HT-29 (cell line): ENCODE results near the gene IL21R. TPM values are rescaled to one million over a fixed set of nuclear protein-coding genes. Genes with fewer than 3 reads are reported as not detected.
A peak's percentile ranks its signal among the peaks of the same experiment; 100 is the strongest.
"Not testable (repeated sequence)": the region's sequence is repeated elsewhere in the genome, so short reads cannot be mapped to it uniquely, and the experiment has no call there.

Source experiments
- DNase-seq: peaks from one replicate; pipeline ENCODE4 v3.0.0-alpha.2; 2015; ENCODE audit warnings: low spot score
- total RNA-seq: library from RNA; depleted of rRNA; stranded (reverse); fragments of >200 nt; shearing (Covaris generic); gene quantifications from 2 replicates; pipeline ENCODE4 v1.2.3, GENCODE V29; 2014

The IL21R gene
- total RNA-seq, 1 experiment from 2014 or later, result not detected

DNA sequence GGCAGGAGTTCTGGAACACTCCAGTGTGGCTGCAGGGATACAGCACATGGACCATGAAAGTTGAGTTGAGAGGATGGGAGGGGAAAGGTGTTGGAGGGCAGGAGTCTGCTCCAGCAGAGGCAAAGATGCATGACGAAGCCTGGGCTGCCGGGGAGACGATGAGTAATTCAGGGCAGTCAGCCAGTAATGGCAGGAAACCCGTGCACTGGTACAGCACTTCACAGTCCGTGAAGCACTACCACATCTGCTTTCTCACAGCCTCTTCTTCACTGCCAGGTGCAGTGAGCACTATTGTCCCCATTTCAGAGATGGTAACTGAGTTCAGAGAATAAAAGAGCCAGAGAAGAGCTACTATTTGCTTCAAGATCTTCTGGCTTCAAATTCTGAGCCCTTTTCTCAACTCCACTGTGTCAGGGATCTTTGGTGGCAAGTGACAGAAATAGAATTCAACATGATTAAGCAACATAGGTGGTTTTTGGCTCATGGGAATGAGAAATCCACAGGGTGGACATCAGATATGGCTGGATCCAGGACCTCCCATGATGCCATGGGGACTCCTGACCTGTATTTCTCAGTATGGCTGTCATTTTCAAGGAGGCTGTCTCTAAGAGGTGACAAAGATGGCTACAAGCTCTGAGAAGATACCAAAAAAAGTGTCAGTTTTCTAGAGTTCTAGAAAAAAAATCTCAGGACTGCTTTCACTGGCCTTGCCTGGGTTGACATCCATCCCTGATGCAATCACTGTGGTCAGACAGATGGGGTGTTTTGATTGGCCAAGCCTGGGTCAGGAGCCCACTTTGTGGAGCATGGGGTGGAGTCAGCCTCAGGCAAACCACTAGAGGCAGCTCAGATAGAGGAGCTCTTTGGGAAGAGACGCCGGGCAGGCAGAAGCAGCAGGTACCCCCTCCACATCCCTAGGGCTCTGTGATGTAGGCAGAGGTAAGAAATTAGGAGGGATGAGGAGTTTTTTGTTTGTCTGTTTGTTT is 24.7 kb downstream of the IL21R start:
- DNase-seq, result peak; percentile 4

DNA sequence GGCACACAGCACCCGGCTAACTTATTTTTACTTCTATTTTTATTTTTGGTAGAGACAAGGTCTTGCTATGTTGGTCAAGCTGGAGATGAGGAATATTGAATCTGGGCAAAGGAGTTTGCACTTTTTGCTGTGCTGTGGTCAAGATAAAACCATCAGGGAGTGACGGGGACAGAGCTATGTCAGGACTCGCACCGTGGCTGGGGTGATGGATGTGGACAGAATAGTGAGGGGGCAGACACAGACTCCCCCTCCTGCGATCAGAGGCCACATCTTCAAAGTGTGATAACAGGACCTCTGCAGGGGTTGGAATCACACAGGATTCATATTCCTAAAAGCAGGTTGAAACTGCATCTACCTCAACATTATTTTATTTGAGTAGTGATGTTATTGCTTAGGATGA is 25.6 kb downstream of the IL21R start:
- DNase-seq, result no peak

DNA sequence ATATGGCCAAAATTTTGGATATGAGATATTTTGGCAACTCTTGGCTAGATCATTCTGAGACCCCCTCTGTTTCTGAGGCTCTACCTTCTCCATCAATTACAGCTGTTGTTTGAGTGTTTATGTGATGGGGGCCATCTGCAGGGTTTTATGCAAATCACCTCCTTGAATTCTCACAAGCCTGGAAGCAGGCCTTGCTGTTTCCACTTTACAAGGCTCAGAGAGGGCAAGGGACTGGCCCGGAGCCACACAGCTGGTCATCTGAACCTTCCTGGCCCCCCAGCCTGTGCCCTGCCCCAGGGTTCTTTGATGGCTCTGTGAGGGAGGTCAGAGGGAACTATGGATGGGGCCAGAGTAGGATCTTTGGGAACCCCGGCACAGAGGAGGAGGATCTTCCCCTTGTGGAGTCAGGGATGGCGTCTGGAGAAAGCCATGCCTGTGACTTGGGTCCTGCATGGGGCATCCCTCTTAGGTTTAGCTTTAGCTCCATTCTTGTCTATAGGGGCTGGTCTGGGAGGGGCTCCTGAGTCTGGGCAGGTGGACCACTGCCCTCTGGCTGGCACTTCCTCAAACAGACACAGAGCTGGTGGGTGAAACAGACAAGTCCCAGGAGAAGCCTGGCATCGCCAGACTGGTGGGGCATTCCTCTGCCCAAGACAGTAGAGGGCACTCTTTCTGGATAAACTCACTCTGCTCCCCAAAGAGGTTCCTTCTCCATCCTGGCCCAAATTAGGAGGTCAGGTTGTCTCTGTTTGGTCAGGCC is 26.2 kb downstream of the IL21R start:
- peak; percentile 2 for DNase-seq

DNA sequence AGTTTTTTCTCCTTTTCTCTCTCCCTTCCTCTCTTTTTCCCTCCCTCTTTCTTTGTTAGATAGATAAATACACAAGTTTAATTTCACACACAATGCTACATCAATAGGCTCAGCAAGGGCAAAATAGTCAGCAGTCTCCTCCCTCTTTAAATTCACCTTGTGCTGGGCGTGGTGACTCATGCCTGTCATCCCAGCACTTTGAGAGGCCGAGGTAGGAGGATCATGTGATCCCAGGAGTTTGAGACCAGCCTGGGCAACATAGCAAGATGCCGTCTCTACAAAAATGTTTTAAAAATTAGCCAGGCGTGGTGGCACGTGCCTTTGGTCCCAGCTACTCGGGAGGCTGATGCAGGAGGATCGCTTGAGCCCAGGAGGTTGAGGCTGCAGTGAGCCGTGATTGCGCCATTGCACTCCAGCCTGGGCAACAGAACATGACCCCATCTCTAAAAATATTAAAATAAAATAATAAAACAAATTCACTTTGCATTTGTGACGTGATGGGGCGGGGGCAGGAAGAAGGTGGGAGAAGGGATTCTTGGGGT is 27.4 kb downstream of the IL21R start:
- no peak for DNase-seq

DNA sequence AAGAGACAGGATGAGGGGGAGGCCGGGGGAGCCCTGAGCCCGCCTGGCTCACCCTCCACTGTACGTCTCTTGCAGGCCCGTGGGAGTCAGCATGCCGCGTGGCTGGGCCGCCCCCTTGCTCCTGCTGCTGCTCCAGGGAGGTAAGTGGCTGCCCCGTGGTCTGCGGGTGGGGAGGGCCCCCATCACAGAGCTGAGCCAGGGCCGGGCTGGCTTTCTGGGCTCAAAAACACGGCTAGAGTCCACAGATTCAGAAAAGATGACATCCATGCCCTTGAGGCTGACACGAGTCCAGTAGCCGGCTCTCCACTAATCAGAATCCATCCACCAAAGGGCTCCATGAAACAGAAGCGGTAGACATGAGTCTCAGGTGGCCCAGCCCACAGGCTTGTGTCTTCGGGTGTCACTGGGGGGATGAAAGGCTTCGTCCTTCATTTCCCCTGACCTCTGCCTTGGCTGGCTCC is 28.0 kb downstream of the IL21R start:
- no peak for DNase-seq

DNA sequence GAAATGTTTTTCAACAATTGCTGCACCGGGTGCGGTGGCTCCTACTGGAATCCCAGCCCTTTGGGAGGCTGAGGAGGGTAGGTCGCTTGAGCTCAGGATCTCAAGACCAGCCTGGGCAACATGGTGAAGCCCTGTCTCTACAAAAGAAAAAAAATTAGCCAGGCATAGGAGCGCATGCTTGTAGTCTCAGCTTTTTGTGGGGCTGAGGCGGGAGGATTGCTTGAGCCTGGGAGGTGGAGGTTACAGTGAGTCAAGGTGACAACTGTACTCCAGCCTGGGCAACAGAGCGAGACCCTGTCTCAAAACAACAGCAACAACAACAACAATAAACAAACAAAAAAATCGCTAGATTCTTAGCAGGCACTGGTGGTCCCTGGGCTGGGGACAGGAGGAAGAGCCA is 28.5 kb downstream of the IL21R start:
- no peak for DNase-seq

DNA sequence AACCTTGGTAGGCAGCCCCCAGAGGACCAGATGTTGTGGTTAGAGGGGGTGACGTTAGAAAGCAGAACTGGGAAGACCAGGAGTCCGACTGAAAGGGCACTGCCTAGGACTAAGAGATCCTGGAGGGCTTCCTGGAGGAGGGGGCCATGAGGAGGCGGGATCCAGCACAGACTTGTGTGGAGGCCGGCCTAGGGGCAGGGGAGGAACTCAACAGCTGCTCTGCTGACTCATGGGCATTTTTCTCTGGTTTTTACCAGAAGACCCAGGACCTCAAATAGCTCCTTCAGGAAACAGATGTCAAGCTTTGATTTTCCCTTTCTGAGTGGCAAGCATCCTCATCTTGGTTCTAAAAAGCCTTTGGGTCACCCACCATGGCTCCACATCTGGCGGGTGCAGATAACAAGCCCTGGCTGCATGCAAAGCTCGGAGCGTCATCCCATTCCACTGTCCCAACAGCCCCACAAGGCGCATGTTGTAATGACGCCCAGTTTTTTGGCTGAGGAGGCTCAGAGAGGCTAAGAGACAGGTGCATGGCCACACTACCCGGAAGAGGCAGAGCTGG is 29.0 kb downstream of the IL21R start:
- DNase-seq, result no peak

DNA sequence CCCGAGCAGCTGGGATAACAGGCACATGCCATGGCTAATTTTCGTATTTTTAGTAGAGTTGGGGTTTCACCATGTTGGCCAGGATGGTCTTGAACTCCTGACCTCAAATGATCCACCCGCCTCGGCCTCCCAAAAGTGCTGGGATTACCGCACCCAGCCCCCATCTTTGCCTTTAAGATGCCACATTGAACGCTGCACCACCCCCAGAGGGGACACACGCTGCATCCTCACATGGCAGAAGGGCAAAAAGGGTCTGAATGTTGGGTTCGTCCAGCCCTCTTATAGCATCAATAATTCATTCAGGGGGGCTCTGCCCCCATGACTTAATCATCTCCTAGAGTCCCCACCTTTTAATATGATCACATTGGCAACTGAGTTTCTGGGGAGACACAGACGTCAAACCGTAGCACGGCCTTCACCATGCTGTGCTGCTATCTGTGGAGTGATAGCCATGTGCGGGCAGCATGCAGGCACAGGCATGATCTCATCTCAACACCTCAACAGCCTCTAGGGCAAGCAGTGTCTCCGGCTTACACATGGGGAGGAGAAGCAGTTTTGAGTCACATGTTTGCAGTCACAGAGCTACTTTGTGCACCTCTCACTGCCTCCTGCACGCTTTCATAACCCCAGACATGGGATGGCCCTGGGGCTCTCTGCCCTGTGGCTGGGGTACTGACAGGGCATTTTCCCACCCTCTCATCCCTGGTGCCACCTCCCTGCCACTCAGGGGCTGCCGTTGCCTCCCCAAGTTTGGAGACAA is 30.0 kb downstream of the IL21R start:
- DNase-seq, result no peak

DNA sequence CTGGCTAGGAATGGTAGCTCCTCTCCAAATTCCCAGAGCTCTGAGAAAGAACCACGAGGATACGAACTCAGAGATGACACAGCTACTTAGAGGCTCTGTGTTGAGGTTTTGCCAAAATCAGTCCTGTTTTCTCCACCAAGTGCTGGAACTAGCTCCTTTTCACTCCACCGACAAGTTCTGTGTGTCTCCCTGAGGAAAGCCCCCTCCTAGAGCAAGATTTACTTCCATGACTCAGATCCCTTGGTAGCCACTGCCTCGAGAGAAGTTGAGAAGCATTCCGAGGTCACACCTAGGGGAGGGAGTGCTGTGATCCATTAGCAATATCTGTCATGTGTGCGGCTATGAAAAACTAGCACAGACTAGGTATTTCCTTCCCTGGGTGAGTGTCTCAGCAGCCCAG is 30.6 kb downstream of the IL21R start:
- DNase-seq, result no peak

DNA sequence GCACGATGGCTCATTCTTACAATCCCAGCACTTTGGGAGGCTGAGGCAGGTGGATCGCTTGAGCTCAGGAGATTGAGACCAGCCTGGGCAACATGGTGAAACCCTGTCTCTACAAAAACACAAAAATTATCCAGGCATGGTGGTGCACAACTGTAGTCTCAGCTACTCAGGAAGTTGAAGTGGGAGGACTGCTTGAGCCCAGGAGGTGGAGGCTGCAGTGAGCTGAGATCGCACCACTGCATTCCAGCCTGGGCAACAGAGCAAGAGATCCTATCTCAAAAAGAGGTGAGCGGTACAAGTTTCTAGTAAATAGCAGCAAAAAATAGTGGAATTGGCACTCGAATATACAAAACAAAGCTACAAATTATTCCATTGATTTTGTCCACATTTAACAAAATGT is 31.2 kb downstream of the IL21R start:
- DNase-seq, result not testable (repeated sequence)

DNA sequence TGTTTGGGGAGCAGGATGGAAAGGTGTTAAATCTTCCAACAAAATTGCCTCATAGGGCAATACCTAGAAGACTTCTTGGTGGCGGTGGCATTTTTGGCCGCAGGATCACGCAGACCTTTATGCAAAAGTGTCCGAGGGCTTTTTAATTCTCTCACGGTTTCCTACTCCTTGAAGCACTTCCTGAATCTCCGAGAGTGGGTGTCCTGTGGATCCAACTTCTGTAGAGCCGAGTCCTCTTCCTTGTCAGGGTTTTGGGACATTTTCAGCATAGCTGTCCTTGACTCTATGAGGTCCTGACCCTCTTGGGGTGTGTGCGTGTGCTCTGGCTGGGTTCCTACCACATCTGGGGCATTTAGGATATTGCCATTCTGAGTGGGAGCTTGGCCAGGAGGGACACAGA is 31.7 kb downstream of the IL21R start:
- DNase-seq, result no peak

DNA sequence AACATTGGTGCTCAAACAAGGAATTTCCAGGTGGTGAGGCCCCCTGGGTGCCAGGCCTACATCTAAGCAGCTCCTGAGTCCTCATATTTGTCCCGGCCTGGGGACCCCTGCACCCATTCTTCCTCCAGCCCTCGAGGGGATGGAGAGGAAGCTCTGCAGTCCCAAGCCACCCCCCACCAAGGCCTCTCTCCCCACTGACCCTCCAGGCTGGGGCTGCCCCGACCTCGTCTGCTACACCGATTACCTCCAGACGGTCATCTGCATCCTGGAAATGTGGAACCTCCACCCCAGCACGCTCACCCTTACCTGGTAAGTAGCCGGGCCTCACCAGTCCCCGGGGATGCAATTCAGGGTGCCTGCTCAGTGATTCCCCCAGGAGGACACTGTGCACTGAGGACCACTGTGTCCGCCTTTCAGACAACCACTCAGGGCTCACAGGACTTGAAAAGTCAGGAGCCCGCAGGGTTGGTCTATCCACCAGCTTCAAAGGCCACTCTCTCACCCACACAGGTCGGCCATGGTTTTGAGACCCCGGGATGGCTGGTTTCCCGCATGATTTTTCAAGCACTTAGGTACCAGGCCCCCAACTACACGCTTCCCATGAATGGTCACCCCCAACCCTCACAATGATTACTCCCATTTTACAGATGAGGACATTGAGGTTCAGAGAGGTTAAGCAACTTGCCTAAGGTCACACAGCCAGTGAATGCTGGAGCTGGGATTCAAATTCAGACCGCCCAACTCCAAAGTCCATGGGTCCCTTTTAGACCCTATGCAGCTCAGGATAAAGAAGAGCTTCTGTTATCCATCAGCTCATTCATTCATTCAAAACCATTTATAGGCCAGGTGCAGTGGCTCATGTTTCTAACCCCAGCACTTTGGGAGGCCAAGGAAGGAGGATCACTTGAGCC is 32.4 kb downstream of the IL21R start:
- no peak for DNase-seq

DNA sequence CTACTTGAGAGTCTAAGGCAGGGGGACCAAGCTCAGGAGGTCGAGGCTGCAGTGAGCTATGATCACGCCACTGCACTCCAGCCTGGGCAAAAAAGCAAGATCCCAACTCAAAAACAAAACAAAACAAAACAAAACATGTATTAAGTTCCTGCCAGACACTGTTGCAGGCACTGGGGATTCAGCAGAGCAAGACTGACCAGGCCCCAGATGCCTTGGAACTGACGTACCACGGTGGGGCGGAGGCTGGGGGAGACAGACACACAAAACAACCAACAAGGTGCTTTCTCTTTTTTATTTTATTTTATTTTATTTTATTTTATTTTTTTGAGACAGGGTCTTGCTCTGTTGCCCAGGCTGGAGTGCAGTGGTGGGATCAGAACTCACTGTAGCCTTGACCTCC is 33.2 kb downstream of the IL21R start:
- not testable (repeated sequence) for DNase-seq

DNA sequence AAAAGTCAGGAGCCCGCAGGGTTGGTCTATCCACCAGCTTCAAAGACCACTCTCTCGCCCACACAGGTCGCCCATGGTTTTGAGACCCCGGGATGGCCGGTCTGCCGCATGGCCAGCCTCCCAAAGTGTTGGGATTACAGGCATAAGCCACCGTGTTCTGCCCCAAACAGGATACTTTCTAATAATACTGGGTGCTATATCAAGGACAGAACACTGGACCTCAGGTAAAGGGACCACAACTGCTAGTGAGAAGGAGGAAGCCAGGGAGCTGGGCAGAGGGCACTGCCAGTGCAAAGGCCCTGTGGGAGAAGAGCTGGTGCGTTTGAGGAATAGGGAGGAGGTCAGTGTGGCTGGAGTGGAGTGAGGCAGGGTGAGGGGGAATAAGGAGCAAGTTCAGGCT is 34.1 kb downstream of the IL21R start:
- DNase-seq, result no peak

DNA sequence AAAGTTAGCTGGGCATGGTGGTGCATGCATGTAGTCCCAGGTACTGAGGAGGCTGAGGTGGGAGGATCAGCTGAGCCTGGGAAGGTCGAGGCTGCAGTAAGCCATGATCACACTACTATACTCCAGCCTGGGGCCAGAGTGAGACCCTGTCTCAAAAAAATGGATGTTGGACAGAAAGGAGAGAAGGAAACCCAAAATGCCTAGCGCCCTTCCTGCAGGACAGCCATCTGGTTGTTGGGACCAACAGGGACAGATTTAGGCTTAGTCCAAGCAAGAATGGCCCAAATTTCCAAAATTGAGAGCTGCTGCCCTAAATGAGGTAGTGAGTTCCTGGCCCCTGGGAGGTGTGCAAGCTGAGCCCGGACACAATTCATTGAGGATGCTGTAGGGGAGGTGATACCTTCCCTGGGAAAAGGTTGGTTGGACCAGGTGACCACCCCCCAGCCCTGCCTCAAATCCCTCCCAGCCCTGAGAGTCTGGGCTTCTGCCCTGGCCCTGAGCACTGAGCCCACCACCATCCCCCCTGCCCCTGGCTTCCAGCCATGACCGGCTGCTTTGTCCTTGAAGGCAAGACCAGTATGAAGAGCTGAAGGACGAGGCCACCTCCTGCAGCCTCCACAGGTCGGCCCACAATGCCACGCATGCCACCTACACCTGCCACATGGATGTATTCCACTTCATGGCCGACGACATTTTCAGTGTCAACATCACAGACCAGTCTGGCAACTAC is 35.1 kb downstream of the IL21R start:
- no peak for DNase-seq

DNA sequence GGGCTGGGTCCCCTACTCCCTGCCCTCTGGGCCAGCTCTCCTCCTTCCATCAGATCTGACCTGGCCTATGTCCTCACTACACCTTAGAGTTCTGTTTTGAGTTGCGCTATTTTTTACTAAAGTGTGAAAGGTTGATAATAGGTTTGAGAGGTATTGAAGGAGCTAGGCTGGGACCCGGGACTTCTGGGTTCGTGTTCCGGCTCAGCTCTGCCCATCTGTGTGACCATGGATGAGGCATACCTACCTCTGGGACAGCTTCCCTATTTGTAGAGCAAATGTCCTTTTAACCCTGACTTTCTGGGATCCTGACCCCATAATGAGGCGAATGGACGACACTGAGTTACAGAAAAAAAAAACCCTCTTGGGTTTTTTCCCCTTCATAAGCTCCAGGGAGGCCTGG is 36.0 kb downstream of the IL21R start:
- DNase-seq, result no peak

DNA sequence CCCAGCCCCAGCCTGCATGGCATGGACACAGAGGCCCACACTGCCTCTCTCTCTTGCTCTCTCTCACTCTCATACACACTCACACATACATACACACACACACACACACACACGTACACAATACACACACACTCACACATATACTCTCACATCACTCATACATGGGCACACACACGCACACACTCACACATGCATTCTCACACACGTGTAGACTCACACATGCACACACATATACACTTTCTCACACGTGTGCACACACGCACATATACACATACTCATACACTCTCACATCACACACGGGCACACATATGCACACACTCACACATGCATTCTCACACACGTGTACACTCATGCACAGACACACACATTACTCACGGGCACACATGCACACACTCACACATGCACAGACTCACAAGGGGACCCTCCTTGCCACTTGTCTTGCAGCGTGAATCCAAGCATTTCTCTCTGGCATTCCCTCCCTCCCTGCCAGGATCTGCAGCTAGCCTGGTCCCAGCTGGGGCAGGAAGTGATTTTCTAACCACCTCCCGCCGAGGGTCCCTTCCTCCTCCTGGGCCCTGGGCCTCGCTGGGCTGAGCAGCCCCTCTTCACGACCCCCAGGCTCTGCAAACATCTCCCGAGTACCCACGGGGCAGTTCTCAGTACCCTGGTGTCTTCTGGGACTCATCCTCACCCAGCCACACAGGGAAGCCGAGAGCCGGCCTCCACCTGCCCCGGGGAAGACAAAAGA is 37.5 kb downstream of the IL21R start:
- DNase-seq, result no peak

DNA sequence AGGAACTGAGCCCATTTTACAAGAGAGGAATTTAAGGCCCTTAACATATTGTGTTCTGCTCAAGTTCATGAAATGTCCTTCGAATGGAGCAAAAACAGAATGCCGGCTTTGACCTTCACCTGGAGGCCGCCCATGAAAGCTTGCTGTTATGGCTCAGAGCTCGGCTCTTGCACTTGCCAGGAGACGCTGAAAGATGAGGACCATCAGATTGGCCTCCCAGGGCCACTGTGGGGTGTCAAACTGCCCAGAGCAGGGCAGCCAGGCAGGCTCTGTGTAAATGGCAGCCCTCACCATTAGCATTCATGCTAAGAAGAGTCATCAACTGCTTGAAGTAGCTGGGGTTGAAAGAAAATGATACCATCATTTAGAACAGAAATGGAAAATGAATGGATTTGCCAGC is 39.3 kb downstream of the IL21R start:
- no peak for DNase-seq

DNA sequence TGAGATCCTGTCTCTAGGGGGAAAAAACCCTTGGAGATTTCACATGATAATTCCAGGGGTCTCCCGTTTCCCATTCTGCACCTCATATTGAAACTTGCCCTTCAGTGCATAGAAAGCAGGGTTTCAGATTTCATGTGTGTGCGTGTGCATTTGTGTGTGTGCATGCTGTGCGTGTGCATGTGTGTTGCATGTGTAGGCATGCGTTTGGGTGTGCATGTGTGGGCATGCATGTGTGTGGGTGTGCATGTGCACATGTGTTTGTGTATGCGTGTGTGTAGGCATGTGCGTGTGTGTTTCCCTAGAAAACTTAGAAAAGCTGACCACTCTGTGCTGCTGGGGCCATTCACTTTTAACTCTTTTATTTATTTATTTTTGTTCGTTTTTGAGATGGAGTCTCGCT is 40.0 kb downstream of the IL21R start:
- no peak for DNase-seq
